ENCODE data around the gene SLC44A3. TPM values are rescaled to one million over a fixed set of nuclear protein-coding genes. Genes with fewer than 3 reads are reported as not detected.
"Not testable (repeated sequence)": the region's sequence is repeated elsewhere in the genome, so short reads cannot be mapped to it uniquely, and the experiment has no call there.

Gene SLC44A3
- total RNA-seq, 2 experiments from 2014 or later = 0.37 to 0.52 TPM

- H3K9me3 Mint-ChIP-seq = no peaks in the 10 kb centered on the region
Measured at GRCh38 chr1:94828251-94828650, 8.1 kb downstream of the SLC44A3 start.

DNA sequence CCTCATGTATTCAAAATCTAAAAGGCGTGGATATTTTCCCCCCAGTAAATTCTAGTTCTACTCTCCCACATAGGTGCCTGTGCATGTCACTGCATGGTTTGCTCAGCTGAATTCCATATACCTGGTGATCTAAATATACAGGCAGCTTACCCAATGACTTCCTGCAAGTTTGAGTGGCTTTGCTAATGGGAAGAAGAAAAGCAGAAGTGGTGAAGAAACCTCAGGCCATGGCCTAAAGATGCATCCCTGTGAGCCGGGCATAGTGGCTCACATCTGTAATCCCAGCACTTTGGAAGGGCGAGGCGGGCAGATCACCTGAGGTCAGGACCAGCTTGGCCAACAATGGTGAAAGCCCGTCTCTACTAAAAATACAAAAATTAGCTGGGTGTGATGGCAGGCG is 11.5 kb downstream of the SLC44A3 start:
- POLR2A ChIA-PET = no interaction called here
- Mint-ChIP-seq H3K27ac (no peak overlapping the region), H3K4me3 (no peak overlapping the region), H3K4me1 (no peaks in the 10 kb centered on the region), H3K36me3 (ENCODE audit: low read depth) (no peaks in the 10 kb centered on the region), H3K27me3 (peaks cover 27% of the 10 kb centered on the region), H3K9me3 (no peaks in the 10 kb centered on the region)
- no peak for DNase-seq
- CTCF ChIA-PET = interaction anchor here (0.7 kb wide), 1 partner anchor 10 kb away, joined by 4 read pairs; no protein-coding TSS in a partner anchor

More at GRCh38 chr1:94828251-94828650, 8.1 kb downstream of the SLC44A3 start:
- DNase-seq = no peak
- CTCF ChIA-PET = interaction anchor here (0.6 to 1.1 kb wide), 2 partner anchors 14 to 869 kb away, joined by 3 to 4 read pairs; no protein-coding TSS in a partner anchor
- Mint-ChIP-seq H3K4me3 (no peak overlapping the region), H3K36me3 (ENCODE audit: low read depth) (no peaks in the 10 kb centered on the region), H3K27ac (no peak overlapping the region), H3K27me3 (peaks cover 33% of the 10 kb centered on the region), H3K4me1 (no peaks in the 10 kb centered on the region)
- POLR2A ChIA-PET = no interaction called here

DNA sequence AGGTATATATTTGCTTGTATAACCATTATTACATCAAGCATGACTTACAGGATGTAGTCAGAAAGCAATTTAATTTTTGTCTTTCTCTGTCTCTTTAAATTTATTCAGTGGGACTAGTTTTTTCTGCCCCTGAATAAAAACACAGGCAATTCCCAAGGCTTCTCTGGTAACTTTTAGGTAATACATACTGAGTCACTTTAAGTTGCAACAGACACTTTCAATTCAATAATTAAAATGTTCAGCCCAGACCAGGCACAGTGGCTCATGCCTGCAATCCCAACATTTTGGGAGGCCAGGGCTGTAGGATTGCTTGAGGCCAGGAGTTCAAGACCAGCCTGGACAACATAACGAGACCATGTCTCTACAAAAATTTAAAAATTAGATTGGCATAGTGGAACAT is 12.3 kb downstream of the SLC44A3 start:
- ChIA-PET CTCF (no interaction called here), POLR2A (no interaction called here)
- peaks cover 30% of the 10 kb centered on the region for H3K27me3 Mint-ChIP-seq
- no peak overlapping the region for H3K27ac Mint-ChIP-seq
- no peaks in the 10 kb centered on the region for H3K9me3 Mint-ChIP-seq
- H3K4me3 Mint-ChIP-seq = no peak overlapping the region
- H3K36me3 Mint-ChIP-seq (ENCODE audit: low read depth) = no peaks in the 10 kb centered on the region
- no peak for DNase-seq
- no peaks in the 10 kb centered on the region for H3K4me1 Mint-ChIP-seq

DNA sequence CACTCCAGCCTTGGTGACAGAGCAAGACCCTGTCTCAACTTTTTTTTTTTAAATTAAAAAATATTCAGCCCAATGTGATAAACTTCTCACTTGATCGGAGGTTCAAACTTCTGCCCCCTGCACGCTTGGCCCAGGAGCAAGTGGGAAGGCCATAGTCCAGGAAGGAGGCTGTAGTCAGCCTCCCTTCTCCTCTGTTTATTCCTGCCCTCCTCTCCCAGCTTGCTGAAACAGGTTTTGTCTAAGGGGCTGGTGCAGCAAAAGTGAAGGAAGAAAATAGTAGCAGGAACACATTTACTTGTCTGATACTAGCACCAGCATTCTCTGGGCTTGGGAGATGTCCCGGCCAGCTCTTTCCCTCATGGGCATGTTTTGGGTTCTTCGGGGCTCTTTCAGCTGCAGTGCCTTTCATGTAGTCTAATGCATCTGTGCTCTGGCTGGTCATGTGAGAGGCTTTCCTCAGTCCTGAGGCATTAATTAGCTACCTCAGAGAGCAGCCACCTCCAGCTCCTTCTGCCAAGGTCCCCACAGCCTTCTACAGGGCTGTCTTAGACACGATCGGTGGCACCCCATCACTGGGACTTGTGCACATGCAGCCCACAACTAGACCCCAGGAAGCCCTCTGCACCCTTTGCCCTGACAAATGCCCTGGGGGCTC is 12.9 kb downstream of the SLC44A3 start:
- H3K27me3 Mint-ChIP-seq = peaks cover 30% of the 10 kb centered on the region
- POLR2A ChIA-PET = no interaction called here
- CTCF ChIA-PET = interaction anchor here (1.5 to 1.6 kb wide), 2 partner anchors 11 to 21 kb away, joined by 6 read pairs; no protein-coding TSS in a partner anchor

DNA sequence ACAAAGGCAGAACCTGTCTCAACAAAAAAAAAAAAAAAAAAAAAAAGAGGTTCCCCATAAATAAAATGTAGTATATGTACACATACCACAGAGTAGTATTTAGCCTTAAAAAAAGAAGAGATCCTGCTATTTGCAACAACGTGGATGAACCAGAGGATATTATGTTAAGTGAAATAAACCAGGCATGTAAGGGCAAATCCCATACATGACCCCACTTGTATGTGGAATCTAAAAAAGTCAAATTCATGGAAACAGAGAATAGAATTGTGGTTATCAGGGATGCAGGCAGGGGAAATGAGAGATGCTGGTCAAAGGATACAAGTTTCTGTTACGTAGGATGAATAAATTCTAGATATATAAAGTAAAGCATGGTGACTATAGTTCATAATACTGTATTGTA is 16.7 kb downstream of the SLC44A3 start:
- H3K36me3 Mint-ChIP-seq (ENCODE audit: low read depth) = no peaks in the 10 kb centered on the region
- CTCF ChIA-PET = no interaction called here
- POLR2A ChIA-PET = no interaction called here
- H3K4me3 Mint-ChIP-seq = no peak overlapping the region
- no peaks in the 10 kb centered on the region for H3K9me3 Mint-ChIP-seq
- no peaks in the 10 kb centered on the region for H3K4me1 Mint-ChIP-seq
- DNase-seq = no peak
- no peak overlapping the region for H3K27ac Mint-ChIP-seq
- H3K27me3 Mint-ChIP-seq = peaks cover 19% of the 10 kb centered on the region

More for the DNA sequence above, 12.9 kb downstream of the SLC44A3 start:
- Mint-ChIP-seq H3K27ac (no peak overlapping the region), H3K36me3 (ENCODE audit: low read depth) (no peaks in the 10 kb centered on the region), H3K4me1 (no peaks in the 10 kb centered on the region), H3K4me3 (no peak overlapping the region), H3K9me3 (no peaks in the 10 kb centered on the region)
- no peak for DNase-seq

DNA sequence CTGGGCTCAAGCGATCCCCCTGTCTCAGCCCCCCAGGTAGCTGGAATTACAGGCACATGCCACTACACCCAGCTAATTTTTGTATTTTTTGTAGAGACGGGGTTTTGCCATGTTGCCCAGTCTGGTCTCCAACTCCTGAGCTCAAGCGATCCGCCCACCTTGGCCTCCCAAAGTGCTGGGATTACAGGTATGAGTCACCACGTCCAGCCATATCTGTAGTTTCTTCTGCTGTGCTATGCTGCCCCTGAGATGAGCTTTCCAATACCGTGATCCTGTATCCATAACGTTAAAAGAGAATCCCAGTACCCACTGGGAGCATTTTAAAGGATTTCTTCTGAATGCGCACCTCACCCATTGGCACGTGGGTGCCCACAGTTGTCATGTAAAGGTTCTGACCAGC is 20.2 kb downstream of the SLC44A3 start:
- CTCF ChIA-PET; H3K9me3 Mint-ChIP-seq; H3K27ac Mint-ChIP-seq; H3K4me1 Mint-ChIP-seq; DNase-seq; H3K36me3 Mint-ChIP-seq (ENCODE audit: low read depth); H3K4me3 Mint-ChIP-seq; POLR2A ChIA-PET: not testable (repeated sequence)
- peaks cover 22% of the 10 kb centered on the region for H3K27me3 Mint-ChIP-seq

DNA sequence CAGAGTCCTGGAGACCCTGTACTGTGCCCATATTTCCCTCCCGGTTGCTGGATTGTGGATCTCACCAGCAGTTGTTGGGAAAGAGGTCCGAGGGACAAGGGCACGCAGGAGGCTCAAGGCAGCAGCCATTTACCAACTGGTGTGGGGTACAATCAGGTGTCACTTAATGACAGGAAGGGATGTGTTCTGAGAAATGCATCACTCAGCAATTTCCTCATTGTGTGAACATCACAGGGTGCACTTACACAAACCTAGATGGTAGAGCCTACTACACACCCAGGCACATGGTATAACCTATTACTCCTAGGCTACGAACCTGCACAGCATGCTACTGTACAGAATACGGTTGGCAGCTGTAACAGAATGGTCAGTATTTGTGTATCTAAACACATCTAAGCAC is 20.7 kb downstream of the SLC44A3 start:
- Mint-ChIP-seq H3K9me3 (no peaks in the 10 kb centered on the region), H3K27me3 (peaks cover 20% of the 10 kb centered on the region), H3K4me1 (peaks cover 3% of the 10 kb centered on the region), H3K4me3 (no peak overlapping the region), H3K36me3 (ENCODE audit: low read depth) (no peaks in the 10 kb centered on the region), H3K27ac (no peak overlapping the region)
- CTCF ChIA-PET = interaction anchor here (1.2 kb wide), 1 partner anchor 14 kb away, joined by 7 read pairs; no protein-coding TSS in a partner anchor
- POLR2A ChIA-PET = no interaction called here
- DNase-seq = no peak

DNA sequence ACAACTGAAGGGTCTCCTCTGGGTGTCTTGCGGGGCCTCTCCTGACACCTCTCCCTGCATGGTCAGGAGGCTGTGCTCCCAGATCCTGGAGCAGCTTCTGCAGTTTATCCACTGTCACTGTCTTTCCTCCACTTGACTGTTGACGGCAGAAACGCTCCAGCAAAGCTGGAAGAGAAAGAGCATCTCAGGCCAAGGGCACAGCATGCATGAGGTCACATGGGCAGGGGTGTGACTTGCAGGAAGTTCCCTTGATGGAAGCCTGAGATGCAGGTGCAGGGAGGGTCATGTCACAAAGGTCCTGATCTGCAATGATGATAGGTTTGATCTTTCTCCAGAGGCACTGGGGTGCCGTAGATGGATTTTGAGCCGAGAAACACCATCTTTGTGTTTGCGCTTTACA is 23.3 kb downstream of the SLC44A3 start:
- Mint-ChIP-seq H3K27me3 (peaks cover 10% of the 10 kb centered on the region), H3K4me1 (peaks cover 3% of the 10 kb centered on the region), H3K9me3 (no peaks in the 10 kb centered on the region), H3K27ac (no peak overlapping the region), H3K4me3 (no peak overlapping the region), H3K36me3 (ENCODE audit: low read depth) (no peaks in the 10 kb centered on the region)
- DNase-seq = no peak
- ChIA-PET POLR2A (no interaction called here), CTCF (interaction anchor here (1.6 to 1.9 kb wide), 2 partner anchors 10 kb away, joined by 4 to 6 read pairs; no protein-coding TSS in a partner anchor)

- POLR2A ChIA-PET = no interaction called here
- H3K27me3 Mint-ChIP-seq = peaks cover 10% of the 10 kb centered on the region
- CTCF ChIA-PET = interaction anchor here (1.6 to 1.9 kb wide), 2 partner anchors 10 kb away, joined by 4 to 6 read pairs; no protein-coding TSS in a partner anchor
- no peak overlapping the region for H3K4me3 Mint-ChIP-seq
- H3K27ac Mint-ChIP-seq = no peak overlapping the region
- no peaks in the 10 kb centered on the region for H3K36me3 Mint-ChIP-seq (ENCODE audit: low read depth)
- DNase-seq = no peak
- no peaks in the 10 kb centered on the region for H3K9me3 Mint-ChIP-seq
- peaks cover 3% of the 10 kb centered on the region for H3K4me1 Mint-ChIP-seq
Measured at GRCh38 chr1:94843846-94844245, 23.7 kb downstream of the SLC44A3 start.

DNA sequence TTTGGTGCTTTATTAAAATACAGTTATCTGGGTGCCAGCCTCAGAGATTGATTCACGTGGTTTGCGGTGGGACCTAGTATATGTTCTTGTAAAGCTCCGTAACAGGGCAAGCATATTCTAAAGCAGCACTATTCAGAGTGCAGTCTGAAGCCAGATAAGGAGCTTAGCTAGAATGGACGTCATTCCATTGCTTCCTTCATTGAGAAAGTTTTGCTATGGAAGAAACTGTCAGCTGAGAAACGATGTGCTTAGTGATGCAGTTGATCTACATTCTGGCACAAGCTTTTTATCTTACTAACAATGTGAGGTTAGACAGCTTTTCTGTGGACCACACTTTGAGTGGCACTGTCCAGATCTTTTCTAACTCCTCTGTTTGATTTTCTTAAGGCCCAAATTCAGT is 26.2 kb downstream of the SLC44A3 start:
- no peaks in the 10 kb centered on the region for H3K9me3 Mint-ChIP-seq
- no peak overlapping the region for H3K4me3 Mint-ChIP-seq
- peaks cover 3% of the 10 kb centered on the region for H3K4me1 Mint-ChIP-seq

GRCh38 chr1:94851571-94851970 is 31.4 kb downstream of the SLC44A3 start:
- CTCF ChIA-PET = interaction anchor here (0.9 to 1.3 kb wide), 2 partner anchors 10 to 188 kb away, joined by 3 read pairs; no protein-coding TSS in a partner anchor
- no peak overlapping the region for H3K4me3 Mint-ChIP-seq
- POLR2A ChIA-PET = no interaction called here

More for the DNA sequence above, 26.2 kb downstream of the SLC44A3 start:
- H3K27me3 Mint-ChIP-seq = peaks cover 13% of the 10 kb centered on the region
- no peak overlapping the region for H3K27ac Mint-ChIP-seq
- no peaks in the 10 kb centered on the region for H3K36me3 Mint-ChIP-seq (ENCODE audit: low read depth)
- ChIA-PET CTCF (interaction anchor here (0.7 kb wide), 1 partner anchor 11 kb away, joined by 3 read pairs; no protein-coding TSS in a partner anchor), POLR2A (no interaction called here)
- no peak for DNase-seq

GRCh38 chr1:94852788-94853187 is 32.6 kb downstream of the SLC44A3 start:
- Mint-ChIP-seq H3K4me3 (no peak overlapping the region), H3K9me3 (no peaks in the 10 kb centered on the region), H3K4me1 (no peaks in the 10 kb centered on the region), H3K27me3 (peaks cover 4% of the 10 kb centered on the region), H3K36me3 (ENCODE audit: low read depth) (no peaks in the 10 kb centered on the region), H3K27ac (no peak overlapping the region)
- POLR2A ChIA-PET = no interaction called here
- CTCF ChIA-PET = interaction anchor here (1.4 kb wide), 1 partner anchor 191 kb away, joined by 5 read pairs; no protein-coding TSS in a partner anchor
- no peak for DNase-seq

More at GRCh38 chr1:94851571-94851970, 31.4 kb downstream of the SLC44A3 start:
- Mint-ChIP-seq H3K27ac (no peak overlapping the region), H3K4me1 (no peaks in the 10 kb centered on the region), H3K36me3 (ENCODE audit: low read depth) (no peaks in the 10 kb centered on the region), H3K9me3 (no peaks in the 10 kb centered on the region), H3K27me3 (peaks cover 4% of the 10 kb centered on the region)
- no peak for DNase-seq

- CTCF ChIA-PET = interaction anchor here (0.5 to 3.1 kb wide), 28 partner anchors 8 to 1736 kb away, joined by 3 to 30 read pairs (median 4); partner anchors contain the start of gene RWDD3
- POLR2A ChIA-PET = no interaction called here
- H3K4me3 Mint-ChIP-seq = no peak overlapping the region
- peak; percentile 86 for DNase-seq
- peaks cover 6% of the 10 kb centered on the region for H3K27me3 Mint-ChIP-seq
- H3K27ac Mint-ChIP-seq = no peak overlapping the region
- H3K4me1 Mint-ChIP-seq = no peaks in the 10 kb centered on the region
- no peaks in the 10 kb centered on the region for H3K36me3 Mint-ChIP-seq (ENCODE audit: low read depth)
- H3K9me3 Mint-ChIP-seq = no peaks in the 10 kb centered on the region
Measured at GRCh38 chr1:94854458-94855306, 34.5 kb downstream of the SLC44A3 start.
